ENCODE measurements around the gene PHF1. TPM values are rescaled to one million over a fixed set of nuclear protein-coding genes. Genes with fewer than 3 reads are reported as not detected.

The PHF1 gene
- total and polyA plus RNA-seq, 2 of the 4 experiments (the other 2 are of a cell fraction), result 9.0 to 47.2 TPM

GRCh38 chr6:33417128-33417902 lies 6.5 kb downstream of the PHF1 start:
- ChIA-PET CTCF (interaction anchor here (1.1 kb wide), 1 partner anchor 27 kb away, joined by 3 read pairs; no protein-coding TSS in a partner anchor), POLR2A (ENCODE audit: unreplicated experiment) (no interaction called here)
- H2BK20ac ChIP-seq (ENCODE audit: low read depth, low read length), result peak overlapping the region; percentile 77
- peak overlapping the region; percentile 99 for H2AK5ac ChIP-seq (ENCODE audit: low read depth, low read length)
- TSS peak; percentile 98 for BruUV-seq (replicated peaks)
- peak overlapping the region; percentile 99 for H2AFZ ChIP-seq (replicated peaks; ENCODE audit: low read length, poor library complexity)
- ATAC-seq (ENCODE audit: low read depth) (peak; percentile 33), DNase-seq (peak; percentile 94)
- H3K27ac ChIP-seq (ENCODE audit: insufficient read depth, low read length), result peak overlapping the region; percentile 98
- dilution Hi-C loops (cut with HindIII; ENCODE audit: low sequenced_read_pairs, unreplicated experiment), result no loop called here
- H2BK5ac ChIP-seq (ENCODE audit: low read depth, low read length, poor library complexity, severe bottlenecking), result peak overlapping the region; percentile 97
- peak overlapping the region; percentile 99 for H3K56ac ChIP-seq (ENCODE audit: extremely low read depth, insufficient read depth, low read length)
- H4K5ac ChIP-seq (ENCODE audit: low read depth, low read length), result peak overlapping the region; percentile 93
- H3K36me3 ChIP-seq (ENCODE audit: control insufficient read depth, insufficient read depth, low read length), result peaks cover 38% of the 10 kb centered on the region
- H2AK9ac ChIP-seq (replicated peaks; ENCODE audit: low read depth, low read length, poor library complexity), result peak overlapping the region; percentile 100
- peak overlapping the region; percentile 84; the same call in 2 of the 3 replicates for H2BK15ac ChIP-seq (ENCODE audit: low read depth, low read length)
- in situ Hi-C loops (cut with MboI; ENCODE audit: low sequenced_read_pairs), result no loop called here
- no peak for TF ChIP-seq USF2 (IDR thresholded peaks at IDR 0.05; ENCODE audit: low read depth, low read length)
- peak; percentile 91 for TF ChIP-seq FOS (IDR thresholded peaks at IDR 0.05; ENCODE audit: low read depth, low read length)
- TF ChIP-seq POLR2A (IDR thresholded peaks at IDR 0.05; ENCODE audit: low read depth, low read length), result peak; percentile 91
- TF ChIP-seq RAD21 (IDR thresholded peaks at IDR 0.05; ENCODE audit: low read length), result no peak
- TF ChIP-seq MAZ (IDR thresholded peaks at IDR 0.05; ENCODE audit: borderline replicate concordance, low read depth, low read length), result peak; percentile 64; the same call in 1 of the 2 replicates
- no peak for TF ChIP-seq ELK1 (IDR thresholded peaks at IDR 0.05; ENCODE audit: borderline replicate concordance, low read depth, low read length)
- H3K23ac ChIP-seq (ENCODE audit: low read depth, low read length), result peak overlapping the region; percentile 97
- peak overlapping the region; percentile 96 for H4K91ac ChIP-seq (ENCODE audit: insufficient read depth, low read depth, low read length)
- peaks cover 19% of the 10 kb centered on the region for H4K20me1 ChIP-seq (ENCODE audit: insufficient read depth, low read length)
- peaks cover 26 to 89% of the 10 kb centered on the region in 2 experiments for H3K79me1 ChIP-seq (ENCODE audit: low read depth in 1 of 2, low read length in 2 of 2)
- peaks cover 9% of the 10 kb centered on the region for H3K9me1 ChIP-seq (ENCODE audit: insufficient read depth, low read length)
- H3K4me2 ChIP-seq (ENCODE audit: low read depth, low read length), result peak overlapping the region; percentile 98
- H3K9me3 ChIP-seq (ENCODE audit: control insufficient read depth, insufficient read depth, low read length), result no peaks in the 10 kb centered on the region
- H3K14ac ChIP-seq (replicated peaks; ENCODE audit: low read depth, low read length), result peak overlapping the region; percentile 97
- H2BK120ac ChIP-seq (ENCODE audit: low read depth, low read length), result peak overlapping the region; percentile 95
- H3K4me1 ChIP-seq (ENCODE audit: control insufficient read depth, insufficient read depth, low read length), result peaks cover 19% of the 10 kb centered on the region
- WGBS, 2 experiments (ENCODE audit: extremely low coverage in 2 of 2, insufficient read length in 1 of 2), result 0% methylated on average over 13 of the region's 25 CpGs; no CpG with 5 or more reads in 1 of the 2 experiments
- peak overlapping the region; percentile 98 for H3K4ac ChIP-seq (ENCODE audit: low read depth, low read length)
- intact Hi-C loops (cut with micrococcal nuclease), result loop anchor here (5.0 kb wide), 2 partner anchors 105 to 120 kb away; partner anchors contain the start of genes RGL2 and TAPBP
- H3K18ac ChIP-seq (ENCODE audit: low read depth, low read length), result peak overlapping the region; percentile 94
- H3K27me3 ChIP-seq (ENCODE audit: control insufficient read depth, insufficient read depth, low read length), result no peaks in the 10 kb centered on the region
- peak overlapping the region; percentile 63 for H3K4me3 ChIP-seq (ENCODE audit: insufficient read depth, low read depth, low read length)
- H3K9ac ChIP-seq (ENCODE audit: low read depth, low read length), result peak overlapping the region; percentile 92
- H4K8ac ChIP-seq (ENCODE audit: low read depth in 2 of 2, low read length in 2 of 2), result peak overlapping the region; percentile 71 to 98
